Endothelial cell of umbilical vein (primary cell): ENCODE results near the gene TOX2. TPM values are rescaled to one million over a fixed set of nuclear protein-coding genes. Genes with fewer than 3 reads are reported as not detected.
A peak's percentile ranks its signal among the peaks of the same experiment; 100 is the strongest.

Source experiments
- BruUV-seq: library from RNA; stranded (reverse); fragments of 400-500 nt; replicated peaks from 2 replicates; lab custom pipeline; 2021; lab: Mats Ljungman, UMichigan
- CTCF ChIA-PET: fragments of 300-600, 350-600 bp; sonication (Branson Sonifier 250); formaldehyde crosslinking; loops from one replicate; lab custom pipeline; 2021; ENCODE audit warnings: antibody characterized with exemption, inconsistent platforms; lab: Charles Lee
- POLR2A ChIA-PET: fragments of 300-600, 350-600 bp; sonication (Branson Sonifier 250); formaldehyde crosslinking; loops from one replicate; lab custom pipeline; 2021; ENCODE audit warnings: antibody characterized with exemption, inconsistent platforms; lab: Charles Lee
- DNase-seq: peaks from one replicate; pipeline ENCODE4 v3.0.0-alpha.2; 2011; ENCODE audit warnings: low read depth, low spot score
- FAIRE-seq: peaks from 2 replicates; lab custom pipeline; 2011; peaks lifted over from hg19 to GRCh38; lab: Jason Lieb, UNC
- H2AFZ ChIP-seq: 2 replicates; pipeline ENCODE4 v1.6.0; 2012; ENCODE audit warnings: low read depth, low read length, control low read depth, inconsistent platforms
- H3K27ac ChIP-seq: 2 replicates; pipeline ENCODE4 v1.5.1; 2011; ENCODE audit warnings: low read depth, mild to moderate bottlenecking, control low read depth, low read length, moderate library complexity; ENCODE audit not compliant: insufficient read depth
- H3K27me3 ChIP-seq, 2 experiments: 2 replicates each; pipeline versions ENCODE4 v1.6.0 to v1.6.1; 2011; ENCODE audit warnings: low read length in 2 of 2, mixed read lengths in 1 of 2; ENCODE audit not compliant: control insufficient read depth in 2 of 2, insufficient read depth in 2 of 2
- H3K36me3 ChIP-seq, 2 experiments: 2 replicates in 1 of 2; 3 replicates in 1 of 2; pipeline ENCODE4 v1.5.1; 2011; ENCODE audit warnings: low read length in 2 of 2, mild to moderate bottlenecking in 1 of 2, moderate library complexity in 1 of 2; ENCODE audit not compliant: control insufficient read depth in 2 of 2, insufficient read depth in 2 of 2; ENCODE audit errors: extremely low read depth in 1 of 2
- H3K4me1 ChIP-seq: 3 replicates; pipeline ENCODE4 v1.5.1; 2011; ENCODE audit warnings: mild to moderate bottlenecking, low read length; ENCODE audit not compliant: control insufficient read depth, insufficient read depth; ENCODE audit errors: extremely low read depth
- H3K4me2 ChIP-seq: 2 replicates; pipeline ENCODE4 v1.6.1; 2011; ENCODE audit warnings: low read length, control low read depth, mixed read lengths; ENCODE audit not compliant: insufficient read depth
- H3K4me3 ChIP-seq, 3 experiments: fragments of 200-600 bp in 1 of 3; sonication (generic), shearing (Covaris generic) in 1 of 3; replicated peaks in 1 of 3; 2 replicates each; pipeline ENCODE4 v1.5.1; 2011 to 2016; ENCODE audit warnings: control low read depth in 3 of 3, low read length in 3 of 3, mild to moderate bottlenecking in 2 of 3, inconsistent platforms in 1 of 3, low read depth in 1 of 3, moderate library complexity in 1 of 3; ENCODE audit not compliant: insufficient read depth in 1 of 3
- H3K79me2 ChIP-seq: 2 replicates; pipeline ENCODE4 v1.6.0; 2012; ENCODE audit warnings: low read length, inconsistent platforms; ENCODE audit not compliant: control insufficient read depth, insufficient read depth
- H3K9ac ChIP-seq: replicated peaks from 2 replicates; pipeline ENCODE3; 2011; ENCODE audit warnings: low read length, control low read depth; ENCODE audit not compliant: insufficient read depth; ENCODE audit errors: extremely low read depth
- H3K9me1 ChIP-seq: replicated peaks from 3 replicates; pipeline ENCODE4 v1.6.0; 2011; ENCODE audit warnings: mild to moderate bottlenecking, low read length; ENCODE audit not compliant: control insufficient read depth, insufficient read depth; ENCODE audit errors: extremely low read depth
- H3K9me3 ChIP-seq: replicated peaks from 2 replicates; pipeline ENCODE4 v1.5.1; 2012; ENCODE audit warnings: low read length, inconsistent platforms; ENCODE audit not compliant: control insufficient read depth, insufficient read depth
- H4K20me1 ChIP-seq: replicated peaks from 2 replicates; pipeline ENCODE3; 2011; ENCODE audit warnings: mild to moderate bottlenecking, low read length; ENCODE audit not compliant: control insufficient read depth, insufficient read depth; ENCODE audit errors: extremely low read depth
- EZH2 ChIP-seq: IDR thresholded peaks from 2 replicates; pipeline ENCODE4 v1.6.1; 2012; ENCODE audit warnings: borderline replicate concordance, low read depth, mild to moderate bottlenecking, moderate library complexity, low read length, inconsistent platforms; ENCODE audit not compliant: severe bottlenecking
- GATA2 ChIP-seq: IDR thresholded peaks from 2 replicates; pipeline ENCODE4 v1.7.0; 2011; ENCODE audit warnings: low read depth, mild to moderate bottlenecking, moderate library complexity, mixed read lengths, low read length; ENCODE audit not compliant: insufficient read length, insufficient read depth
- JUN ChIP-seq: IDR thresholded peaks from 2 replicates; pipeline ENCODE4 v1.6.1; 2011; ENCODE audit warnings: borderline replicate concordance, low read depth; ENCODE audit not compliant: insufficient read length, insufficient read depth
- MYC ChIP-seq: IDR thresholded peaks from one replicate; pipeline ENCODE4 v1.6.1; 2011; ENCODE audit warnings: mild to moderate bottlenecking, low read depth, low read length
- POLR2A ChIP-seq: IDR thresholded peaks from 2 replicates; pipeline ENCODE4 v1.6.1; 2012; ENCODE audit warnings: low read depth, mild to moderate bottlenecking, control low read depth, low read length
- POLR2AphosphoS5 ChIP-seq: IDR thresholded peaks from 2 replicates; pipeline ENCODE4 v1.6.1; 2012; ENCODE audit warnings: low read depth, mild to moderate bottlenecking, control low read depth, low read length, moderate library complexity; ENCODE audit not compliant: insufficient read depth
- dilution Hi-C: fragments of 300-500 bp; cut with MboI; formaldehyde crosslinking; loops from one replicate; pipeline ENCODE4 v1.15.0; 2019; ENCODE audit warnings: low sequenced_read_pairs; ENCODE audit not compliant: extremely low pct_ligation_motif_present
- intact Hi-C: fragments of 100-400 bp; cut with micrococcal nuclease; formaldehyde crosslinking; loops from one replicate; pipeline ENCODE4 v1.10.0; 2022
- polyA plus RNA-seq, 4 experiments: library from polyadenylated mRNA; depleted of rRNA in 3 of 4; stranded (reverse) in 3 of 4; unstranded in 1 of 4; fragments of >200 nt; gene quantifications; 2 replicates each; pipeline versions ENCODE4 v1.2.1 to v1.2.3, GENCODE V29; 2011 to 2012; ENCODE audit warnings: missing spikeins in 1 of 4
- total RNA-seq: library from RNA; stranded (reverse); gene quantifications from 2 replicates; pipeline ENCODE4 v1.2.3, GENCODE V29; 2021
- TF ChIP-seq, protein P1 (sequence below), 2 donors: IDR thresholded peaks; 1 replicate in 1 of 2; 2 replicates in 1 of 2; pipeline ENCODE4 v1.5.1; 2011; ENCODE audit warnings: low read length in 2 of 2, mild to moderate bottlenecking in 2 of 2, moderate library complexity in 2 of 2, control low read depth in 1 of 2, inconsistent platforms in 1 of 2, low read depth in 1 of 2; ENCODE audit not compliant: insufficient read depth in 1 of 2; ENCODE audit errors: extremely low read depth in 1 of 2

The TOX2 gene
- total and polyA plus RNA-seq, 2 donors (not counting 3 experiments of a cell fraction or from before 2014, with no cell fraction given), result 7.0 to 18.6 TPM

- Histone ChIP-seq H3K36me3 (no peaks in the 10 kb centered on the region), H3K4me2 (no peak overlapping the region), H2AFZ (no peak overlapping the region), H3K27me3 (no peaks in the 10 kb centered on the region), H3K4me1 (no peaks in the 10 kb centered on the region), H3K27ac (no peak overlapping the region), H3K9me1 (no peaks in the 10 kb centered on the region), H3K9ac (no peak overlapping the region), H4K20me1 (no peaks in the 10 kb centered on the region), H3K4me3 (no peak overlapping the region), H3K9me3 (no peaks in the 10 kb centered on the region), H3K79me2 (no peaks in the 10 kb centered on the region)
- dilution Hi-C loops, result no loop called here
- no TSS peak for BruUV-seq
- DNase-seq (peak; percentile 17), FAIRE-seq (no peak)
- intact Hi-C loops, result no loop called here
- TF ChIP-seq GATA2 (no peak), JUN (no peak), EZH2 (no peak), POLR2A (no peak), POLR2AphosphoS5 (no peak), MYC (no peak)
- TF ChIP-seq, protein P1, sequence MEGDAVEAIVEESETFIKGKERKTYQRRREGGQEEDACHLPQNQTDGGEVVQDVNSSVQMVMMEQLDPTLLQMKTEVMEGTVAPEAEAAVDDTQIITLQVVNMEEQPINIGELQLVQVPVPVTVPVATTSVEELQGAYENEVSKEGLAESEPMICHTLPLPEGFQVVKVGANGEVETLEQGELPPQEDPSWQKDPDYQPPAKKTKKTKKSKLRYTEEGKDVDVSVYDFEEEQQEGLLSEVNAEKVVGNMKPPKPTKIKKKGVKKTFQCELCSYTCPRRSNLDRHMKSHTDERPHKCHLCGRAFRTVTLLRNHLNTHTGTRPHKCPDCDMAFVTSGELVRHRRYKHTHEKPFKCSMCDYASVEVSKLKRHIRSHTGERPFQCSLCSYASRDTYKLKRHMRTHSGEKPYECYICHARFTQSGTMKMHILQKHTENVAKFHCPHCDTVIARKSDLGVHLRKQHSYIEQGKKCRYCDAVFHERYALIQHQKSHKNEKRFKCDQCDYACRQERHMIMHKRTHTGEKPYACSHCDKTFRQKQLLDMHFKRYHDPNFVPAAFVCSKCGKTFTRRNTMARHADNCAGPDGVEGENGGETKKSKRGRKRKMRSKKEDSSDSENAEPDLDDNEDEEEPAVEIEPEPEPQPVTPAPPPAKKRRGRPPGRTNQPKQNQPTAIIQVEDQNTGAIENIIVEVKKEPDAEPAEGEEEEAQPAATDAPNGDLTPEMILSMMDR (IDR thresholded peaks at IDR 0.05; ENCODE audit: extremely low read depth in 1 of 2, insufficient read depth in 1 of 2, low read depth in 1 of 2, low read length in 2 of 2), result no peak
- ChIA-PET POLR2A (no interaction called here), CTCF (interaction anchor here (0.8 to 7.6 kb wide), 9 partner anchors 9 to 545 kb away, joined by 3 to 191 read pairs (median 9); no protein-coding TSS in a partner anchor)
Measured at GRCh38 chr20:44081476-44081875, 166.8 kb downstream of the TOX2 start.
